Measurements from ENCODE around the gene EEF1AKMT2.

Gene EEF1AKMT2

GRCh38 chr10:124736491-124737136 lies 55.1 kb downstream of the EEF1AKMT2 start:
- DNase-seq = no peak

- DNase-seq = no peak
Observed at GRCh38 chr10:124735491-124736286, 56.0 kb downstream of the EEF1AKMT2 start.

- DNase-seq = no peak
Observed at GRCh38 chr10:124734311-124735166, 57.1 kb downstream of the EEF1AKMT2 start.

GRCh38 chr10:124733571-124734245 lies 58.0 kb downstream of the EEF1AKMT2 start:
- no peak for DNase-seq

GRCh38 chr10:124732931-124733570 lies 58.6 kb downstream of the EEF1AKMT2 start:
- no peak for DNase-seq

- no peak for DNase-seq
Observed at GRCh38 chr10:124731551-124731950, 60.1 kb downstream of the EEF1AKMT2 start.

- DNase-seq = no peak
Observed at GRCh38 chr10:124730790-124731189, 60.9 kb downstream of the EEF1AKMT2 start.

- DNase-seq = no peak
Observed at GRCh38 chr10:124728830-124729661, 62.6 kb downstream of the EEF1AKMT2 start.

GRCh38 chr10:124728071-124728829 lies 63.4 kb downstream of the EEF1AKMT2 start:
- no peak for DNase-seq

GRCh38 chr10:124727361-124727960 lies 64.2 kb downstream of the EEF1AKMT2 start:
- no peak for DNase-seq

GRCh38 chr10:124725791-124726190 lies 65.9 kb downstream of the EEF1AKMT2 start:
- no peak for DNase-seq

- no peak for DNase-seq
Observed at GRCh38 chr10:124725171-124725631, 66.5 kb downstream of the EEF1AKMT2 start.

GRCh38 chr10:124724279-124725027 lies 67.2 kb downstream of the EEF1AKMT2 start:
- no peak for DNase-seq

- no peak for DNase-seq
Observed at GRCh38 chr10:124723826-124724225, 67.9 kb downstream of the EEF1AKMT2 start.

GRCh38 chr10:124722798-124723783 lies 68.6 kb downstream of the EEF1AKMT2 start:
- no peak for DNase-seq

GRCh38 chr10:124721330-124722045 lies 70.2 kb downstream of the EEF1AKMT2 start:
- no peak for DNase-seq

GRCh38 chr10:124719213-124719851 lies 72.4 kb downstream of the EEF1AKMT2 start:
- no peak for DNase-seq

Measured in NCI-H2171 (cell line).